Dendritic cell treated with granulocyte-macrophage colony-stimulating factor and Interleukin-4, amounts not matched to agents 40 ng/mL and 50 ng/mL, for 4 days (primary cell): ENCODE data around the gene NCAM2.

Experiments
- H3K27ac Mint-ChIP-seq: one replicate; pipeline ENCODE4 v1.8.0; 2022; ENCODE audit warnings: mild to moderate bottlenecking, mixed read lengths
- H3K27me3 Mint-ChIP-seq: one replicate; pipeline ENCODE4 v1.8.0; 2022; ENCODE audit warnings: mild to moderate bottlenecking, mixed read lengths
- H3K36me3 Mint-ChIP-seq: one replicate; pipeline ENCODE4 v1.8.0; 2022; ENCODE audit warnings: low read depth, mixed read lengths
- H3K4me1 Mint-ChIP-seq: one replicate; pipeline ENCODE4 v1.8.0; 2022; ENCODE audit warnings: low read depth, mixed read lengths
- H3K4me3 Mint-ChIP-seq: one replicate; pipeline ENCODE4 v1.8.0; 2022; ENCODE audit warnings: mild to moderate bottlenecking, moderate library complexity, mixed read lengths
- H3K9me3 Mint-ChIP-seq: one replicate; pipeline ENCODE4 v1.8.0; 2022; ENCODE audit warnings: mixed read lengths
- intact Hi-C: fragments of 100-400 bp; cut with micrococcal nuclease; formaldehyde crosslinking; loops from one replicate; pipeline ENCODE4 v1.15.0; 2022

Gene NCAM2

GRCh38 chr21:20997636-20998455 is at the start of gene NCAM2:
Gene NCAM2 (plus strand): TSS chr21:20998409.
- H3K4me3 Mint-ChIP-seq, result peak within 1 kb of the TSS; percentile 69
- no peaks in the 10 kb centered on the region for H3K9me3 Mint-ChIP-seq
- peaks cover 34% of the 10 kb centered on the region for H3K27me3 Mint-ChIP-seq
- H3K36me3 Mint-ChIP-seq, result no peaks in the 10 kb centered on the region
- intact Hi-C loops, result loop anchor here (2.0 to 5.0 kb wide), 3 partner anchors 167 to 1793 kb away; no protein-coding TSS in a partner anchor
- H3K27ac Mint-ChIP-seq, result no peak within 1 kb of the TSS
- H3K4me1 Mint-ChIP-seq, result peaks cover 25% of the 10 kb centered on the region

- H3K4me1 Mint-ChIP-seq, result no peaks in the 10 kb centered on the region
- H3K27ac Mint-ChIP-seq, result no peak overlapping the region
- H3K4me3 Mint-ChIP-seq, result no peak overlapping the region
- intact Hi-C loops, result no loop called here
- H3K9me3 Mint-ChIP-seq, result no peaks in the 10 kb centered on the region
- H3K36me3 Mint-ChIP-seq, result no peaks in the 10 kb centered on the region
- H3K27me3 Mint-ChIP-seq, result no peaks in the 10 kb centered on the region
Measured at GRCh38 chr21:20949884-20950283, 48.3 kb upstream of the NCAM2 start.

GRCh38 chr21:20965816-20966215 is 32.4 kb upstream of the NCAM2 start:
- Mint-ChIP-seq H3K27me3 (no peaks in the 10 kb centered on the region), H3K4me3 (no peak overlapping the region), H3K36me3 (no peaks in the 10 kb centered on the region), H3K4me1 (no peaks in the 10 kb centered on the region), H3K9me3 (no peaks in the 10 kb centered on the region), H3K27ac (no peak overlapping the region)
- intact Hi-C loops, result no loop called here

- H3K4me1 Mint-ChIP-seq, result no peaks in the 10 kb centered on the region
Measured at GRCh38 chr21:20968391-20968790, 29.8 kb upstream of the NCAM2 start.

GRCh38 chr21:20970691-20971090 is 27.5 kb upstream of the NCAM2 start:
- Mint-ChIP-seq H3K4me1 (no peaks in the 10 kb centered on the region), H3K9me3 (no peaks in the 10 kb centered on the region), H3K36me3 (no peaks in the 10 kb centered on the region), H3K4me3 (no peak overlapping the region), H3K27ac (no peak overlapping the region), H3K27me3 (no peaks in the 10 kb centered on the region)
- intact Hi-C loops, result no loop called here

More at GRCh38 chr21:20968391-20968790, 29.8 kb upstream of the NCAM2 start:
- intact Hi-C loops, result no loop called here
- H3K9me3 Mint-ChIP-seq, result no peaks in the 10 kb centered on the region
- no peak overlapping the region for H3K27ac Mint-ChIP-seq
- no peaks in the 10 kb centered on the region for H3K36me3 Mint-ChIP-seq
- no peaks in the 10 kb centered on the region for H3K27me3 Mint-ChIP-seq
- H3K4me3 Mint-ChIP-seq, result no peak overlapping the region

GRCh38 chr21:20971296-20971921 is 26.8 kb upstream of the NCAM2 start:
- intact Hi-C loops, result no loop called here
- no peak overlapping the region for H3K27ac Mint-ChIP-seq
- no peaks in the 10 kb centered on the region for H3K9me3 Mint-ChIP-seq
- H3K4me3 Mint-ChIP-seq, result no peak overlapping the region
- no peaks in the 10 kb centered on the region for H3K36me3 Mint-ChIP-seq
- no peaks in the 10 kb centered on the region for H3K4me1 Mint-ChIP-seq
- no peaks in the 10 kb centered on the region for H3K27me3 Mint-ChIP-seq

- intact Hi-C loops, result loop anchor here (5.0 kb wide), 1 partner anchor 378 kb away; no protein-coding TSS in a partner anchor
- Mint-ChIP-seq H3K4me3 (no peak overlapping the region), H3K27ac (no peak overlapping the region), H3K4me1 (peaks cover 18% of the 10 kb centered on the region), H3K36me3 (no peaks in the 10 kb centered on the region), H3K27me3 (peaks cover 34% of the 10 kb centered on the region), H3K9me3 (no peaks in the 10 kb centered on the region)
Measured at GRCh38 chr21:20994790-20995189, 3.4 kb upstream of the NCAM2 start.

- H3K4me3 Mint-ChIP-seq, result peak overlapping the region; percentile 69
- H3K4me1 Mint-ChIP-seq, result peaks cover 22% of the 10 kb centered on the region
- H3K27me3 Mint-ChIP-seq, result peaks cover 34% of the 10 kb centered on the region
- no peaks in the 10 kb centered on the region for H3K9me3 Mint-ChIP-seq
- no peak overlapping the region for H3K27ac Mint-ChIP-seq
- no peaks in the 10 kb centered on the region for H3K36me3 Mint-ChIP-seq
- intact Hi-C loops, result loop anchor here (5.0 kb wide), 1 partner anchor 376 kb away; no protein-coding TSS in a partner anchor
Measured at GRCh38 chr21:20996421-20997310, 1.5 kb upstream of the NCAM2 start.

- Mint-ChIP-seq H3K9me3 (no peaks in the 10 kb centered on the region), H3K4me1 (peaks cover 25% of the 10 kb centered on the region), H3K36me3 (no peaks in the 10 kb centered on the region), H3K4me3 (peak overlapping the region; percentile 69), H3K27ac (no peak overlapping the region), H3K27me3 (peaks cover 34% of the 10 kb centered on the region)
- intact Hi-C loops, result loop anchor here (5.0 kb wide), 1 partner anchor 375 kb away; no protein-coding TSS in a partner anchor
Measured at GRCh38 chr21:20997311-20997635, 936 bp upstream of the NCAM2 start.

- no peak overlapping the region for H3K27ac Mint-ChIP-seq
- H3K4me1 Mint-ChIP-seq, result peaks cover 25% of the 10 kb centered on the region
- intact Hi-C loops, result loop anchor here (2.0 to 5.0 kb wide), 3 partner anchors 166 to 1792 kb away; no protein-coding TSS in a partner anchor
- H3K9me3 Mint-ChIP-seq, result no peaks in the 10 kb centered on the region
- peak overlapping the region; percentile 69 for H3K4me3 Mint-ChIP-seq
- H3K27me3 Mint-ChIP-seq, result peaks cover 34% of the 10 kb centered on the region
- no peaks in the 10 kb centered on the region for H3K36me3 Mint-ChIP-seq
Measured at GRCh38 chr21:20998456-20998789, 214 bp downstream of the NCAM2 start.

- Mint-ChIP-seq H3K27ac (no peak overlapping the region), H3K4me1 (peaks cover 25% of the 10 kb centered on the region), H3K9me3 (no peaks in the 10 kb centered on the region), H3K4me3 (peak overlapping the region; percentile 69), H3K36me3 (no peaks in the 10 kb centered on the region), H3K27me3 (peaks cover 34% of the 10 kb centered on the region)
- intact Hi-C loops, result loop anchor here (1.0 to 5.0 kb wide), 4 partner anchors 103 to 1792 kb away; no protein-coding TSS in a partner anchor
Measured at GRCh38 chr21:20998886-20999285, 677 bp downstream of the NCAM2 start.

- Mint-ChIP-seq H3K9me3 (no peaks in the 10 kb centered on the region), H3K36me3 (no peaks in the 10 kb centered on the region), H3K27ac (no peak overlapping the region), H3K27me3 (peaks cover 34% of the 10 kb centered on the region), H3K4me3 (no peak overlapping the region), H3K4me1 (peaks cover 25% of the 10 kb centered on the region)
- intact Hi-C loops, result loop anchor here (1.0 to 5.0 kb wide), 4 partner anchors 103 to 1791 kb away; no protein-coding TSS in a partner anchor
Measured at GRCh38 chr21:20999659-21000058, 1.4 kb downstream of the NCAM2 start.

- Mint-ChIP-seq H3K27ac (no peak overlapping the region), H3K27me3 (peaks cover 28% of the 10 kb centered on the region), H3K36me3 (no peaks in the 10 kb centered on the region), H3K4me3 (no peak overlapping the region), H3K9me3 (no peaks in the 10 kb centered on the region), H3K4me1 (peaks cover 25% of the 10 kb centered on the region)
- intact Hi-C loops, result no loop called here
Measured at GRCh38 chr21:21000591-21001175, 2.5 kb downstream of the NCAM2 start.
